ENCODE measurements around the gene IGFBP2. TPM values are rescaled to one million over a fixed set of nuclear protein-coding genes. Genes with fewer than 3 reads are reported as not detected.

IGFBP2 gene
- total and polyA plus RNA-seq, 2 of the 13 experiments (the other 11 are each of a cell fraction or from before 2014, with no cell fraction given), result 2.0 to 5.8 TPM

GRCh38 chr2:216616083-216616678, 17.0 kb upstream of the IGFBP2 start (continued):
- peak; percentile 26; the same call in 1 of the 2 replicates for TF ChIP-seq POGK (CRISPR knock-in tag; conservative IDR thresholded peaks at IDR 0.05)
- TF ChIP-seq MBNL3 (CRISPR knock-in tag; conservative IDR thresholded peaks at IDR 0.05), result no peak
- no peak for TF ChIP-seq BATF2 (CRISPR knock-in tag; IDR thresholded peaks at IDR 0.05)
- no peak for TF ChIP-seq SMAD1 (CRISPR knock-in tag; IDR thresholded peaks at IDR 0.05; ENCODE audit: borderline replicate concordance, low read depth)
- 0 out of 2 replicates have a peak, but pooled peaks have one; percentile 27 for TF ChIP-seq FOXJ3 (CRISPR knock-in tag; IDR thresholded peaks at IDR 0.05; ENCODE audit: borderline replicate concordance)
- no peak for TF ChIP-seq LCORL (IDR thresholded peaks at IDR 0.05)
- peak; percentile 48; the same call in 1 of the 2 replicates for TF ChIP-seq LCORL (CRISPR knock-in tag; IDR thresholded peaks at IDR 0.05)
- no peak for TF ChIP-seq ZNF296 (CRISPR knock-in tag; conservative IDR thresholded peaks at IDR 0.05)
- TF ChIP-seq ZNF550 (CRISPR knock-in tag; IDR thresholded peaks at IDR 0.05; ENCODE audit: borderline replicate concordance), result no peak
- no peak for TF ChIP-seq KMT2B (CRISPR knock-in tag; IDR thresholded peaks at IDR 0.05)
- no peak for TF ChIP-seq U2AF1 (optimal IDR thresholded peaks at IDR 0.05; ENCODE audit: low read depth, low read length)
- no peak for TF ChIP-seq DNMT1 (CRISPR knock-in tag; IDR thresholded peaks at IDR 0.05)
- no peak for TF ChIP-seq HOXD1 (CRISPR knock-in tag; IDR thresholded peaks at IDR 0.05)
- TF ChIP-seq WIZ (CRISPR knock-in tag; IDR thresholded peaks at IDR 0.05), result no peak
- no peak for TF ChIP-seq ZBTB38 (CRISPR knock-in tag; IDR thresholded peaks at IDR 0.05)
- no peak for TF ChIP-seq ZNF879 (CRISPR knock-in tag; IDR thresholded peaks at IDR 0.05)
- peak; percentile 13; the same call in 1 of the 2 replicates for TF ChIP-seq ZBTB7A (CRISPR knock-in tag; IDR thresholded peaks at IDR 0.05)
- no peak for TF ChIP-seq RFX5 (IDR thresholded peaks at IDR 0.05; ENCODE audit: low read depth, low read length)
- no peak for TF ChIP-seq HNF4G (IDR thresholded peaks at IDR 0.05; ENCODE audit: borderline replicate concordance, low read depth, low read length)
- peak; percentile 42; the same call in 1 of the 2 replicates for TF ChIP-seq HNF4G (CRISPR knock-in tag; IDR thresholded peaks at IDR 0.05; ENCODE audit: borderline replicate concordance, low read depth)
- no peak for TF ChIP-seq XRCC5 (optimal IDR thresholded peaks at IDR 0.05; ENCODE audit: low read length)
- TF ChIP-seq ZNF777 (CRISPR knock-in tag; IDR thresholded peaks at IDR 0.05), result no peak
- no peak for TF ChIP-seq ZBTB37 (CRISPR knock-in tag; IDR thresholded peaks at IDR 0.05)
- no peak for TF ChIP-seq U2AF2 (IDR thresholded peaks at IDR 0.05; ENCODE audit: low read depth, low read length)
- no peak for TF ChIP-seq NRL (CRISPR knock-in tag; IDR thresholded peaks at IDR 0.05; ENCODE audit: borderline replicate concordance)
- TF ChIP-seq TFAP4 (IDR thresholded peaks at IDR 0.05; ENCODE audit: borderline replicate concordance, low read depth), result no peak
- no peak for TF ChIP-seq CEBPG (CRISPR knock-in tag; IDR thresholded peaks at IDR 0.05)
- TF ChIP-seq ZNF430 (CRISPR knock-in tag; IDR thresholded peaks at IDR 0.05), result no peak
- TF ChIP-seq MIER3 (CRISPR knock-in tag; IDR thresholded peaks at IDR 0.05; ENCODE audit: borderline replicate concordance), result 0 out of 2 replicates have a peak, but pooled peaks have one; percentile 19
